NCI-H2171 treated with DMSO at 0.1 percent for 48 hours (cell line): ENCODE data around the gene SEC16A.

Experiments used
- DNase-seq: peaks from one replicate; lab custom pipeline; 2025; lab: John Stamatoyannopoulos, UW

SEC16A gene

DNA sequence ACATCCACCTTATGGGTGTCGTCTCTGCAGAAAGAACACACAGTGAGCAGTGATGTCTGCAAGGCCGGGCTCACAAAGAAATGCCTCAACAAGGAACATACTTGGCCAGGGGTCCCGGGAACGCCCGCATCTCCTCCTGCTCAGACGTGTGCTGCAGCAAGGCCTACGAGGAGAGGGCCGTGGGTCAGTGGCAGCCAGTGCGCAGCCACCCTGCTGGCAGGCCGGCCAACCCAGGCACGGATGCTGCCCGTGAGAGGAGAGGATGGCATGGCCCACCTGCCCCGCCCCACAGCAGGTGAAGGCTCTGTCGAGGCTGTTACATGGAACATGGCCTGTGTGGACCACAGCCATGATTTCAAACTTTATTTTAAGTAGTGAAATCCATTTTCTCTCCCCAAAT lies 19.3 kb downstream of the SEC16A start:
- DNase-seq = no peak

DNA sequence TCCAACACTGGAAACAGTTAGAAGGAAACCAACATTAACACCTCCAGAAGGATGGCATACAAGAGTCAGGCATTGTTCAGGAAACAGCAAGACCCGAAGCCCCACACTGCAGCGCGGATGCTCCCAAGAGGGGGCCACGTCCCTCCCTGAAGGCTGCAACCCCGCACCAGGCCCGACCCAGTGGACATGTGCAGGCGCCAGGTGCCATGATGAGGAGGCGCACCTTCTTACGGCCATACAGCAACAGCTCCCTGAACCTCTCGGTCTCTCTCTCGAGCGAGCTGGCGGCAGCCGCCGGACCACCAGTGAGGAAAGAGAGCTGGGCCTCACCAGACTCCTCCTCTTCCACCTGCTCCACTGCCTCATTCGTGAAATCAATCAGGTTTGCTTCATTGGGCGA lies 20.2 kb downstream of the SEC16A start:
- DNase-seq = no peak

DNA sequence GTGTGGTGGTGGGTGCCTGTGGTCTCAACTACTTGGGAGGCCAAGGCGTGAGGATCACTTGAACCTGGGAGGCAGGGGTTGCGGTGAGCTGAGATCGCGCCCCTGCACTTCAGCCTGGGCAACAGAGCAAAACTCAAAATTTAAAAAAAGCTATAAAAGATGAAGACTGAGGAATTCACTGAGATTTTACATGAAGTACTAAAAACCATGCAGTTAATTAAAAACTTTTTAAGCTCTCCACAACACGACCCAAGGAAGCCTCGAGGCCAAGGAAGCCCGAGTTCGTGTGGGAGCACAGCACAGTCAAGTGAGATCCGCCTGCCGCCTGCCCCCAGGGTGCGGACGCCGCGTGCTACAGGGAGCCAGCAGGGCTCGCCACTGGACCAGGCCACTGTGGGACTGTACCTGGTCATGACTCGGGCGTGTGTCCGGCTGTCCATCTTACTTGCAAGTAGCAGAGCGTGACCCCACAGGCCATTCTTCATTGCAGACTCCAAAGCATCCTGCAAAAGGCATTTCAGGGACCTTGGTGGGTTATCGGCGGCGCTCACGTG lies 22.0 kb downstream of the SEC16A start:
- no peak for DNase-seq

DNA sequence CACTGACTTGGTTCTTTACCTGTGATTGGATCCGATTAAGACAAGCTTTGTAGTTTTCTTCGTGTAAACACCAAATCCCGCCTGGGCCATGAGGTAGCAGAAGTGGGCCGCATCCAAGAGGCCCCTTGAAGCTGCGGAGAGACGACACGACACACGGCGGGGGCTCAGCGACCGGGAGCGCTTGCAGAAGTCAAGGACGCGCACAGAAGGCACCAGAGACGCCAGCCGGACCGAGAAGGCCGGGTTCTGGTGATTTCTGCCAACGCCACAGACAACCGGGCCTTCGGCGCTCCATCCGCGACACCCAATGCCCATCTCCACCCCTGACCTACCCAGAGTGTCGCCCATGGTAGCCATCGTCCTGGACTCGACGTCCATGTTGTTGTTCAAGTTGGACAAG lies 23.4 kb downstream of the SEC16A start:
- DNase-seq = no peak

DNA sequence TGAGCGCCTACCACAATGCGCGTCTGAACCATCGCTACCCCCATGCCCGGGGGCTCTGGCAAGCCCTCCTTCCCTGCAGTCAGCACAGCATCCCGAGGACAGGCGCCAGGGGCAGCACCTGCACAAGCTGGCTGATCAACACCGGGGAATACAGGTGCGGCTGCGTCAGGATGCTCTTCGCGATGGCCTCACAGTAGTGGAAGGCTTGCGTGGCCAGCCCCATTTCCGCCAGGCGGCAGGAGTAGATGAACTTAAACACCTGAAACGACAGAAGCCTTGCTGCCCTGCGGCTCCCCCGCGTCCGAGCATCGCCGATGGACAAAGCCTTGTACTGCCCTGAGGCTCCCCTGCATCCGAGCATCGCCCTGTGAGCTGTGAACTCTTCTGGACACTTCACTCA lies 25.5 kb downstream of the SEC16A start:
- no peak for DNase-seq

DNA sequence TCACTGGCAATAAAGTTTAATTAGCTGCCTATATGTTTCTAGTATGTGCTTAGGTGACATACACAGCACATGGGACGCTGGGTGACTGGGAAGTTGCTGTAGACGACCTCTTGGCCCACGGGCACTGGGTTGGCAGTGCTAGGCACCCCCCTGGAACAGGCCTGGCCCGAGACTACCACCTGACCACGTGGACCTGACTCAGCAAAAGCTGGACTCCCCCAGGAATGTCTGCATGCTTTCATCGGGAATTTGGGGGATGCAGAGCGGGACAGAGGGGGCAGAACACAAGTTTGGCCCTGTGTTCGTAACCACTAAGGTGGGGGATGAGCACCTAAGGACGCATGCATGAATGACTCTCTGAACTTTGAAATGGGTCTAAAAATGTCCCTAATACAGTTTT lies 26.6 kb downstream of the SEC16A start:
- DNase-seq = no peak

DNA sequence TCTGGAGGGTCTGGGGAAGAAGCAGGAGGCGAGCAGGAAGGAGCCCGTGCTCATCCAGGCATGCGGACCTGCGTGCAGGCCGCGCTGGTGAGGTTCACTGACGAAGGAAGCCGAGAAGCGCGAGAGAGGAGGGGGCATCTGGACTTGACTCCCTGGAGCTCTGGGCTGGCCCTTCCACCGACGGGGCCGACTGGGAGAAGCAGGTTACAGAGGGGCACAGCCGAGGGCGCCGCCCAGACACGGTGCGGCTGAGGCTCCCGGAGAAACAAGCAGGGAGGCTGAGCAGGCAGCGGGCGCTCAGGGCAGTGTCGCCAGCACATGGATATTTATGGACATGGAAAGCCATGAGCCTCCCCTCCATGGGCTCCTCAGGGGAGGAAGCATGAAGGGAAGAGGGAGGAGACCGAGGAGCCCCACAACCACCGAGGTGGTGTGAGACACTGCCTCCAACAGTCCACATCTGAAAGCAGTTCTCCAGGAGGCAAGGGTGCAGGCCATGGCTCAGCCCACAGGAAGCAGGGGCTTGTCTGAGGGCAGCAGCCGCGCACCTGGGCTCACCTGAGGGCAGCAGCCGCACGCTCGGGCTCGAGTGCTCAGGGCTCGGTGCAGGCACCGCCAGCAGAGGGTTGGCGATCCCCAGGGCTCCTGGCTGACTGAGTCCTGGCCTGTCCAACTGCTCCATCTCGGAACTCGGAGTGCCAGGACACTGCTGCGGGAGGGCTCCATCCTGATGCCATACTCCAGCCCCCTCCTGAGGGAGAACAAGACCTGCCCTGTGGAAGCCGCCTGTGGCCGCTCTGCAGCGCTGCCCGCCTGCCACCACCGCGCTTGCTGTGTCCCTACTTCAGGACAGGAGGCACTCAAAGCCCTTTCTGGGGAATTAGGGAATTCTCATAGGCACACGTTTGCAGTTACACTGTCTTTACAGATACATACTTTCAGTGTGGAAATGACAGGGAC lies 27.5 kb downstream of the SEC16A start:
- no peak for DNase-seq

DNA sequence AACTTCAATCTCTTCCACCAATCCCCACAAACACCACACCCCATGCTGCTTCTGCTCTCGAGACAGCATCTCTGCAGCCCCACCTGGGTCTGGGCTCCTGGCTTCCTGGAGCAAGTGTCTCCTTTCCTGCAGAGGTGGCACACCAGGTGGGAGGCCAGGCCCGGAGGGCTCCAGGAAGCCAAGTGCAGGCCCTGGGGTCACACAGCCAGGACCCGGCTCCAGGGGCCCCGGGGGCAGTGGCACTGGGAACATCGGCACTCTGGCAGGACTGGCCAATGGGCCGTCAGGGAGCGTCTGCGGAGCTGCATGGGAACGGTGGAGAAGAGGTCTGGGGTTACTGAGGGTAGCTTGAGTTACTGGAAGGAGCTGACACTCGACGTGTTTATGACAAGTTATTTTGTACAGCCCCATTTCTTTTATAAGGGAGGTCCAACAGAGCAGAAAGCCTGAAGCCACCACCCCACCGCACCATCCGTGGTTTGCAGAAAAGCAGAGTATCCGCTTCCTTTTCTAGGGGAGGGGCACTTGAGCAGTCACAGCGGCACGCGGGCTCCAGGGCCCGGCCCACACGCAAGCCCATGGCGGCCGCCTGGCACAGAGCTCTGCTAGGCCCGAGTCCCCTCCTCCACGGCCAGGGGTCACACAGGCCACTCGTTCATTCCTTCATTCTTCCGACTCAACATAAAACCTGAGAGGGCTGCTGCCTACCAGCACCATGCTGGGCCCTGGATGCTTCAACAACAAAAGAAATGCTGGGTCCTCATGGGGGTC lies 28.6 kb downstream of the SEC16A start:
- DNase-seq = no peak

DNA sequence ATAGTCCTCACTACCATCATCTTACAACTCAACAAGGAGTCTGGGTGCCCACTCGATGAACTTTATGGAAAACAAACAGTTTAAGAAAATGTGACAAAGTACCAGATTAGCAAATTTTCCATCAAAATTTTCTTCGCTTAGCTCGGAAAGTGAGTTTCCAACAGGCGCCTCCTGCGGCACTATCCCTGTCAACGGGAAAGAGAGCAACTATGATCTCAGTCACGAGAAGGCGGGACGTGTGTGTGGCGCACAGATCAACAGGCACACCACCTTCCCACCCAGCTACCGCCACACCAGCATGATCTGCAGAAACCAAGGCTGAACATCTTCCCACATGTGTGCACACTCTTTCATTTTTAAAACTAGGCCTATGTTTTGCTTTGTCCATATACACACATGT lies 29.5 kb downstream of the SEC16A start:
- no peak for DNase-seq

DNA sequence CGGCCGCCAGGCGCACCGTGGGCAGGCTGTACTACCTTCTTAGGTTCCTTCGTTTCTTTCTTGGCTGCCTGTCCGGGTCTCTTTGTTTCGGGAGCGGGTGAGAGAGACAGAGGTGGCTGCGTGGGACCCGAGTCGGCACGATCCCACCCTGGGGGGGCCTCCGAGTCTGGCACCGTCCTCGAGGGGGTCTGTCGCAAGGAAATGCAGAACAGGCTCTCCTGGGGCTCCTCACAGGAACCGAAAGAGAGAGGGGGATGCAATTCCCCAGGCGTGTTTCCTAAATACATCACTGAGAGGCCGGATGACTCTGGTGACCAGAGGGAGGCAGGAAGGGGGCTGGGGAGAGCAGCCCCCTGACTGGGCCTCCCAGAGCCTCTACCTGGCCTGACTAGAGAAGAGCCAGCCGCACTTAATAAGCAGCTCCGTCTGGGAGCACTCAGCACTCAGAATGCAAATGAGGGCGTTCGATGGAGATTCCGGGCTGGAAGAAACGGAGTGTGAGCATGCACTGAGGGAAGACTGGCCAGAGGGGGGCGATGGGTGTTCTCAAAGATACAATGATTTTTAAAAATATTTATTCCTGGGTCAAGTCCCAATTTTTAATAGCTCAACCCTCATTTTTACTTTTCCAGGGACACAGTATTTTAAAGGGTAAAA lies 31.5 kb downstream of the SEC16A start:
- no peak for DNase-seq

DNA sequence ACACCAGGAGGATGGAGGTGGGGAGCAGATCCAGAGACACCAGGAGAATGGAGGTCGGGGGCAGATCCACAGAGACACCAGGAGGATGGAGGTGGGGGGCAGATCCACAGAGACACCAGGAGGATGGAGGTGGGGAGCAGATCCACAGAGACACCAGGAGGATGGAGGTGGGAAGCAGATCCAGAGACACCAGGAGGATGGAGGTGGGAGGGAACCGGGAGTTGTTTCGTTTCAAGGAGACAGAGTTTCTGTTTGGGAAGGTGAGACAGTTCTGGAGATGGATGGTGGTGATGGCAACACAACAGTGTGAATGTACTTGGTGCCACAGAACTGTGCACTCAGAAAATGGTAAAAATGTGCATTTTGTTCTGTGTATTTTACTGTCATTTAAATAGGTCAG lies 34.2 kb downstream of the SEC16A start:
- DNase-seq = no peak

DNA sequence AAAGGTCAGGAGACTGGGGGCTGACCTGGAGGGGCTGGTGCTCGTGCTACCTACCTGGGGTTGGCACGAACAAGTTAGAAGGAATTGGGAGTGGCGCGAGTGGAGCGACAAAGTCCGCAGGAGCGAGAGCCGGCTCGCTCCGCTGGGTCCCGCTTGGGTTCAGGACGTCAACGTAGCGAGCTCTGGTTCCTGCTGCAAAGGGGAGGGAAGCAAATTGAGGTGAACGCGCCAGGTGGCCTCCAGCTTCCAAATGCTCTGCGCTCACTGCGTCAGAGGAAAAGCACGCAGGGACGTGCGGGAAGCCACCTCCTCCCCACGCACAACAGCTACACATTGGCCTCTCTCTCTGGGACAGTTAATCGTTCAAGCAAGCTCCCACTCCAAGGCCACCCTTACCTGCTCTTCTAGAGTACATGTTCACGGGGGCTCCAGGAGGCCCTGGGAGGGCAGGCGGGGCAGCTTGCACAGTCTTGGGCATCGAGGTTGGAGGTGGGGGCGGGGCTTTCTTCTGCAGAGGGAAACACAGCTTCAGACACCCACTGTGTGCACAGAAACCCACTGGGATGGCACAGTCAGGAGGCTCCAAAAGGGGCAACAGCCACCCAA lies 35.6 kb downstream of the SEC16A start:
- DNase-seq = no peak

DNA sequence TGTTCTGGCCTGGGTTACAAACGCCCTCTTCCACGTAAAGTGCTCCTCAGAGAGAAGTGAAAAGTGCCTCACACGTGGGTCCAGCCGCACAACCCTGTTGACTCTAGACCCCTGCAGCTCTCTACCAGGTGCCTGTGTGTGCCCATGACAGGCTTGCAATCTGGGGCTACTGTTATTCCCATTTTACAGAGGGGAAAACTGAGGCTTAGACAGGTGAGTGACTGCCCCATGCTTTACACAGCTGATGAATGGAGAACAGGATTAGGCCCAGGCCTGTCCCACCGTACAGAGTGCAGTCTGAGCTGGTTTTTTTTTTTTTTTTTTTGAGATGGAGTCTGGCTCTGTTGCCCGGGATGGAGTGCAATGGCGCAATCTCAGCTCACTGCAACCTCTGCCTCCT lies 37.0 kb downstream of the SEC16A start:
- DNase-seq = no peak

DNA sequence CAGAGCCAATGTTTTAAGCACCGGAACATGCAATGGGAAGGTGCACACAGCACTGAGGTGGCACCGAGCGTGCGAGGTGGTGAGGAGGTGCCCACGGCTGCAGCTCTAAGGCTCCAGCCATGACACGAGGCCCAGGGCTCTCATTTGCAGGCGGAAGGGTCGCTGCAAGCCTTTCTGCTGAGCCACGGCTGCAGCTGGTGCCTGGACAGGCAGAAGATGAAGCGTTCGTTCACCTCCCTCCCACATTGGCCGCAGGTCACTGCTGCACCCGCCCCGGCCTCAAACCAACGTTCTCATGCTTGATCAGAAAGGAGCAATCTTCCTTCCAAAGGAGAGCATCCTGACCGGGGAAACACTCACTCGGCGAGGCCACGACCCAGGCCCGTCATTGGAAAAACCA lies 38.7 kb downstream of the SEC16A start:
- DNase-seq = no peak

DNA sequence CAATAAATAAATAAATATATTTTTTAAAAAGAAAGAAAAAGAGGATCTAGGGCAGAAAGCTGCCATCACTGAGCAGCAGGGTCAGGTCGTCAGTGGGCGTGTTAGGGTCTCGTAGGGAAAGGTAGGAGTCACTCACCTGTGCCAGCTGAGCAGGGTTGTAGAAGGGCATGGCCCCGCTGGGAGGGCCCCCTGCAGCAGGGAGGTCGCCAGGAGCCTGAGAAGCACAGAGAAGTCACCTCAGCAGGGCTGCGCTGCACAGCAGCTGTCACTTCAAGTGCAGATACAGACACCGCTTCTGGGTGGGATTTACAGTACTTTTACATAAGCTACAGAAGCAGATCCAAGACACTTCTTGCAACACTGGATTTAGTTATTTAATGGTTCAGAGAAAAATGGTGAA lies 39.2 kb downstream of the SEC16A start:
- no peak for DNase-seq

DNA sequence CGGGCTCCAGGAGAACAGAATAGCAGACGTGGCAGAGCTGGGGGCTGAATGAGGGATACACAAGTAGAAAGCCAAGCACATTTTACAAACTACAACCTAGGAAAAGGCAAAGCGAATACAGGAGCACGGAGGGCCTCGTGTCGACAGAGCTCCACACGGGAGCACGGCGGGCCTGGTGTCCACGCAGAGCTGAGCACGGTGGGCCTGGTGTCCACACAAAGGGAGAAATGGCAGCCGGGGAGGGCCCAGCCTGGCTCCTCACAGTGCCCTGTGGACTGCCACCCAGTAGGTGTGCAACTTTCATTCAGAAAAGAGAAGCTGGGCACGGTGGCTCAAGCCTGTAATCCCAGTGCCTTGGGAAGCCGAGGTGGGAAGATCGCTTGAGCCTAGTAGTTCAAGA lies 39.8 kb downstream of the SEC16A start:
- DNase-seq = no peak

DNA sequence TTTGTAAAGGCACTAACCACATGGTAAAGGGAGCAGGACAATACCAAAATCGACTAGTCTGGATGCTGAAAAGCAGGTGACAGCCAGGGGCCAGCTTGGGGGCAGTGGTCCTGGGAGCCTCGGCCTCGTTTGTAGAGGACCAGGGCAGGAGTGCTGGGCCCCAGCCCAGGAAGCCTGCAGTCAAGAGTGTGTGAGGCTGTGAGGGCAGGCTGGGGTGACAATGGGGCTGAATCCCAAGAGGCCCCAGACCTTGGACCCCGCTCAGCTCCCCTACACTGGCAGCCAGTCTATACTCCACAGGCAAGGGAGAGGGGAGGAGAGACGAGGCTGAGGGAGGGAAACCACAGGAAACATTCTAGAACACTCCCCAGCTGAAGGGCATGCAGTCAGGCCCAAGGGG lies 40.6 kb downstream of the SEC16A start:
- DNase-seq = no peak

DNA sequence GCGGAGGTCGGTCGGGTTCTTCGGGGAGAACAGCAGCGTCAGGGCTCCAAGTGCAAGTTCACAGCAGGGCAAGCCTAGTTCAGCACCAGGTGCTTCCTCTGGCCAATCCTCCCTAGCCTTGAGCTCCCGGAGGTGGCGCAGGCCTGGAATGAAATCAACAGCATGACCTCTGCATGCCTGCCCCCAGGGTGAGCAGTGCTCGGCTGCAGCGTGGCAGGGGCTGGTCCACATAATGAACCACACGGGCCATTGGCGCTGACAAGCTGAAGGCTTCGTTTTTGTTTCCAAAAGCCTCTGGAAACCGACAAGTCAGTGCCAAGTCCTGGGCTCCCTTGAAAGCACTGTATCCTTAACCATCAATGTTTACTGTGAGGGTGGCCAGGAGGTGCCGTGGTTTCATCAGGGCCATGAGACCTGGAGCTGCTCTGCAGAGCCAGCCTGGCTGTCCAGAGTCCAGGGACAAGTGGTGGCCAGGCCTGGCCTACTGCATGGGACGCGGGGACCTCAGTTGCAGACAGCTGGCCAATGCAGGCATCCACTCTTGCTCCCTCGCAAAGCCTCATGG lies 41.1 kb downstream of the SEC16A start:
- no peak for DNase-seq

DNA sequence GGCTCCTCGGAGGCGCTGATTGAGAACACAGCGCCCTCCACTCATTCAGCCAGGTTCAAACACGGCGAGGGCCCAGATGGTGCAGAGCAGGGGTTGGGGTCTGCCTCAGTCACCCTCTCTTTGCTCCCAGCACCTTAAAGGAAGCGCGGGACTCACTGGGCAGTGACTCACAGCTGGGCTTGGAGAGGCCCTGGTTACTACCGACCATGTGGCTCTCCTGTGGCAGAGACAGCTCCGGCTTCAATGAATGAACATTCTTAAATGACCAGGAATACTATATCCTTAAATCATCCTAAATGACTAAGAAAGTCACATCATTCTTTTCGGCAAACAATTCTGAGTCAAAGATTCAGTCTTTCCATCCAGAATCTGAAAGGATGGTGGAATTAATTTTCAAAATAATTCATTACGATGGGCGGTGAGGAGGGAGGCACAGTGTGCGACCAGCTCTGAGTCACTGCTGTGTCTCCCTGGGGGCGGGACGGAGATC lies 41.6 kb downstream of the SEC16A start:
- DNase-seq = no peak

DNA sequence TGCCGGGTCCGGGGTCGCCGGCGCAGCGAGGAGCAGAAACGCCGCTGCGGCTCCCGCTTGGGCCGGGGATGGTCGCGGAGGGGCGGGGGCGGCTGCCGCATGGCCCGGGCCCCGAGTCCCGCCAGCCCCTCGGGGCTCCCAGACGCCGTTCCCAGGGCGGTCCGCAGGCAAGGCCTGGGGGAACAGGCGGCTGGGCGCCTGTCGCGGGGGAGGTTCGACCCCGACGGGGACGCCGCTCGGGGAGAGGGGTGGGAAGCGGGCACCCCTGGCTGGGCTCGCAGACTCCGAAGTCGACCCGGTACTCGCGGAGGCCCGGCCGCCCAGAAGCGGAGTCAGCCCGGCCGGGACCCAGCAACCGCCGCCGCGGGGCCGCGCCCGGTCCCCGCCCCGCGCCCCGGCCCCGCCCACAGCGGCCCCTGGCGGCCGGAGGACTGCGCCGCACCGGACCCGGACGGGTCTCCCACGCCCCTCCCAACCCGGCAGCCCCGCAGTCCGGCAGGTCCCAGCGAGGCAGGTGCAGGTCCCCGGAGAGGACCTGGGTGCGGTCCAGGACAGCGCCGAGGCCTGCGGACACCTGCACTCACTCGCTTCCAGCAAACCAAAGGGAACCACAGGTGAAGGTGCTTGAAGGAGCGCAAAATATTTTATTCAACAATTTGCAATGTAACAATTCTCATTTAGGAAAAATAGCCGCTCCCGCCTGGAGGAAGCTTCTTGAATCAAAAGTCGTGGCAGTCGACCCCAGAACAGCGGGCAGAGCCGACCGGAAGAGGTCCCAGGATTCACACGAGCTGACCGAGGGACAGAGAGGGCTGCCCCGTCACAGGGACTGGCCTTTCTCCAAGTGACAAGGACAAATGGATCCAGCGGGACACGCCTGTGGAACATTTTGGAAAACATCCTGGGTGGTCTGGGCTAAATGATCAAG lies 43.1 kb downstream of the SEC16A start, which contains the start of gene INPP5E:
TSS of gene INPP5E (minus strand) at position 365 of the 928 bp plus-strand sequence. CDS start 426 bp downstream, outside the sequence.
- DNase-seq = peak; percentile 49
